ENCODE data around the gene SH2B3.

DNA sequence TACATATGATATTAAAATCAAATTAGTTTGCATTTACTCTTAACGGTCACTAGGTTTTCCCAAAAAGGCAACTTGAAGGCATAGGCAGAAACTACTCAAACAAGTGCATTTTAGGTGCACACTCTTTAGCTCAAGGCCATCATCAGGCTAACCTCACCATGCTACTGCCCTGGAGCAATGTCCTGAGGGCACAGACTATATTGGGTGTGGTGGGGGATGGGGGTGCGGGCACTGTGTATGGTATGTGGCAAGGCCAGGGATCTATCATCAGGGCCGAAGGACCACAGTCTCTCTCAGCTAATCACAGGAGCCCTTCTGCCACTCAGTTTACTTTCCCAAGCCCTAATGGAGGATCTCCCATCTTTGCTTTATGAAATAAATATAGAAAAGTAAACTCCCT, 51.9 kb downstream of the SH2B3 start:
- TF ChIP-seq, protein P1, sequence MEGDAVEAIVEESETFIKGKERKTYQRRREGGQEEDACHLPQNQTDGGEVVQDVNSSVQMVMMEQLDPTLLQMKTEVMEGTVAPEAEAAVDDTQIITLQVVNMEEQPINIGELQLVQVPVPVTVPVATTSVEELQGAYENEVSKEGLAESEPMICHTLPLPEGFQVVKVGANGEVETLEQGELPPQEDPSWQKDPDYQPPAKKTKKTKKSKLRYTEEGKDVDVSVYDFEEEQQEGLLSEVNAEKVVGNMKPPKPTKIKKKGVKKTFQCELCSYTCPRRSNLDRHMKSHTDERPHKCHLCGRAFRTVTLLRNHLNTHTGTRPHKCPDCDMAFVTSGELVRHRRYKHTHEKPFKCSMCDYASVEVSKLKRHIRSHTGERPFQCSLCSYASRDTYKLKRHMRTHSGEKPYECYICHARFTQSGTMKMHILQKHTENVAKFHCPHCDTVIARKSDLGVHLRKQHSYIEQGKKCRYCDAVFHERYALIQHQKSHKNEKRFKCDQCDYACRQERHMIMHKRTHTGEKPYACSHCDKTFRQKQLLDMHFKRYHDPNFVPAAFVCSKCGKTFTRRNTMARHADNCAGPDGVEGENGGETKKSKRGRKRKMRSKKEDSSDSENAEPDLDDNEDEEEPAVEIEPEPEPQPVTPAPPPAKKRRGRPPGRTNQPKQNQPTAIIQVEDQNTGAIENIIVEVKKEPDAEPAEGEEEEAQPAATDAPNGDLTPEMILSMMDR (IDR thresholded peaks at IDR 0.05), result no peak
- 0 out of 2 replicates have a peak, but pooled peaks have one; percentile 2 for TF ChIP-seq POLR2AphosphoS5 (IDR thresholded peaks at IDR 0.05; ENCODE audit: low read depth, low read length)
- TF ChIP-seq SIN3A (IDR thresholded peaks at IDR 0.05; ENCODE audit: borderline replicate concordance, insufficient read depth, low read depth, low read length), result no peak
- TF ChIP-seq, protein P2, sequence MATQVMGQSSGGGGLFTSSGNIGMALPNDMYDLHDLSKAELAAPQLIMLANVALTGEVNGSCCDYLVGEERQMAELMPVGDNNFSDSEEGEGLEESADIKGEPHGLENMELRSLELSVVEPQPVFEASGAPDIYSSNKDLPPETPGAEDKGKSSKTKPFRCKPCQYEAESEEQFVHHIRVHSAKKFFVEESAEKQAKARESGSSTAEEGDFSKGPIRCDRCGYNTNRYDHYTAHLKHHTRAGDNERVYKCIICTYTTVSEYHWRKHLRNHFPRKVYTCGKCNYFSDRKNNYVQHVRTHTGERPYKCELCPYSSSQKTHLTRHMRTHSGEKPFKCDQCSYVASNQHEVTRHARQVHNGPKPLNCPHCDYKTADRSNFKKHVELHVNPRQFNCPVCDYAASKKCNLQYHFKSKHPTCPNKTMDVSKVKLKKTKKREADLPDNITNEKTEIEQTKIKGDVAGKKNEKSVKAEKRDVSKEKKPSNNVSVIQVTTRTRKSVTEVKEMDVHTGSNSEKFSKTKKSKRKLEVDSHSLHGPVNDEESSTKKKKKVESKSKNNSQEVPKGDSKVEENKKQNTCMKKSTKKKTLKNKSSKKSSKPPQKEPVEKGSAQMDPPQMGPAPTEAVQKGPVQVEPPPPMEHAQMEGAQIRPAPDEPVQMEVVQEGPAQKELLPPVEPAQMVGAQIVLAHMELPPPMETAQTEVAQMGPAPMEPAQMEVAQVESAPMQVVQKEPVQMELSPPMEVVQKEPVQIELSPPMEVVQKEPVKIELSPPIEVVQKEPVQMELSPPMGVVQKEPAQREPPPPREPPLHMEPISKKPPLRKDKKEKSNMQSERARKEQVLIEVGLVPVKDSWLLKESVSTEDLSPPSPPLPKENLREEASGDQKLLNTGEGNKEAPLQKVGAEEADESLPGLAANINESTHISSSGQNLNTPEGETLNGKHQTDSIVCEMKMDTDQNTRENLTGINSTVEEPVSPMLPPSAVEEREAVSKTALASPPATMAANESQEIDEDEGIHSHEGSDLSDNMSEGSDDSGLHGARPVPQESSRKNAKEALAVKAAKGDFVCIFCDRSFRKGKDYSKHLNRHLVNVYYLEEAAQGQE (IDR thresholded peaks at IDR 0.05; ENCODE audit: insufficient read depth in 1 of 2, low read depth in 2 of 2, low read length in 1 of 2), result no peak
- no peak for TF ChIP-seq TCF7L2 (IDR thresholded peaks at IDR 0.05; ENCODE audit: low read depth, low read length)

All from Panc1 (cell line).